WTC11 (cell line): ENCODE results near the gene RUNX2. TPM values are rescaled to one million over a fixed set of nuclear protein-coding genes. Genes with fewer than 3 reads are reported as not detected.

Experiments used
- ATAC-seq: fragments of 200-7000 bp; cut with Tn5 transposase; 2 replicates; pipeline ENCODE4 v1.10.0; 2021; ENCODE audit warnings: mild to moderate bottlenecking, moderate library complexity
- CTCF ChIA-PET: fragments of 300-600 bp; sonication (Branson Sonifier 250); formaldehyde crosslinking; loops from one replicate; lab custom pipeline; 2021; ENCODE audit warnings: antibody characterized with exemption; lab: Charles Lee
- POLR2A ChIA-PET: fragments of 350-600 bp; sonication (Branson Sonifier 250); formaldehyde crosslinking; loops from one replicate; lab custom pipeline; 2021; ENCODE audit warnings: antibody characterized with exemption; lab: Charles Lee
- DNase-seq: peaks from one replicate; pipeline ENCODE4 v3.0.0; 2021; ENCODE audit warnings: low spot score
- H3K27ac Mint-ChIP-seq: 2 replicates; pipeline ENCODE4 v1.8.0; 2021; ENCODE audit warnings: mixed read lengths
- H3K27me3 Mint-ChIP-seq: 2 replicates; pipeline ENCODE4 v1.8.0; 2021; ENCODE audit warnings: low read depth, mild to moderate bottlenecking, moderate library complexity, mixed read lengths
- H3K36me3 Mint-ChIP-seq: 2 replicates; pipeline ENCODE4 v1.8.0; 2021; ENCODE audit warnings: mixed read lengths
- H3K4me1 Mint-ChIP-seq: 2 replicates; pipeline ENCODE4 v1.8.0; 2022; ENCODE audit warnings: mixed read lengths
- H3K4me3 Mint-ChIP-seq: 2 replicates; pipeline ENCODE4 v1.8.0; 2021; ENCODE audit warnings: mild to moderate bottlenecking, moderate library complexity, mixed read lengths
- H3K9me3 Mint-ChIP-seq: 2 replicates; pipeline ENCODE4 v1.8.0; 2021; ENCODE audit warnings: mixed read lengths
- FOXJ3 ChIP-seq: sonication (generic); formaldehyde crosslinking; IDR thresholded peaks from 2 replicates; pipeline ENCODE4 v1.9.0; 2021; ENCODE audit warnings: missing genetic modification reagents, mild to moderate bottlenecking, borderline replicate concordance
- GTF2I ChIP-seq: fragments of 250-450 bp; sonication (Bioruptor Pico); conservative IDR thresholded peaks from 2 replicates; pipeline ENCODE4 v1.4.0; 2021; ENCODE audit warnings: mild to moderate bottlenecking
- HMGA2 ChIP-seq: fragments of 250-450 bp; sonication (Bioruptor Pico); IDR thresholded peaks from 2 replicates; pipeline ENCODE4 v1.4.0; 2021; ENCODE audit warnings: mild to moderate bottlenecking, moderate library complexity
- JUN ChIP-seq: sonication (generic); formaldehyde crosslinking; IDR thresholded peaks from 2 replicates; pipeline ENCODE4 v1.8.0; 2023; ENCODE audit warnings: mild to moderate bottlenecking, missing genetic modification reagents
- NFATC4 ChIP-seq: fragments of 250-450 bp; sonication (Bioruptor Pico); IDR thresholded peaks from 2 replicates; pipeline ENCODE4 v1.9.0; 2021; ENCODE audit warnings: mild to moderate bottlenecking
- NFE2L1 ChIP-seq: sonication (generic); formaldehyde crosslinking; IDR thresholded peaks from 2 replicates; pipeline ENCODE4 v1.8.1; 2023; ENCODE audit warnings: missing genetic modification reagents
- NR2C2 ChIP-seq: sonication (generic); formaldehyde crosslinking; IDR thresholded peaks from 2 replicates; pipeline ENCODE4 v1.8.0; 2022; ENCODE audit warnings: mild to moderate bottlenecking, missing genetic modification reagents
- OVOL2 ChIP-seq: fragments of 250-450 bp; sonication (Bioruptor Pico); IDR thresholded peaks from 2 replicates; pipeline ENCODE4 v1.9.0; 2021; ENCODE audit warnings: mild to moderate bottlenecking, borderline replicate concordance
- RORB ChIP-seq: fragments of 250-450 bp; sonication (Bioruptor Pico); IDR thresholded peaks from 2 replicates; pipeline ENCODE4 v1.9.0; 2021; ENCODE audit warnings: mild to moderate bottlenecking
- SMAD4 ChIP-seq: sonication (generic); formaldehyde crosslinking; IDR thresholded peaks from 2 replicates; pipeline ENCODE4 v1.8.0; 2022; ENCODE audit warnings: mild to moderate bottlenecking, missing genetic modification reagents
- TEAD4 ChIP-seq: sonication (generic); formaldehyde crosslinking; IDR thresholded peaks from 2 replicates; pipeline ENCODE4 v1.8.0; 2022; ENCODE audit warnings: mild to moderate bottlenecking, missing genetic modification reagents
- total RNA-seq: library from RNA; stranded (reverse); gene quantifications from 3 replicates; pipeline ENCODE4 v1.2.3, GENCODE V29; 2021
- TF ChIP-seq, protein P1 (sequence below): sonication (generic); formaldehyde crosslinking; IDR thresholded peaks from 2 replicates; pipeline ENCODE4 v1.8.0; 2022; ENCODE audit warnings: mild to moderate bottlenecking, missing genetic modification reagents
- TF ChIP-seq, protein P2 (sequence below): sonication (generic); formaldehyde crosslinking; IDR thresholded peaks from 2 replicates; pipeline ENCODE4 v1.8.1; 2023; ENCODE audit warnings: mild to moderate bottlenecking, moderate library complexity, missing genetic modification reagents
- TF ChIP-seq, protein P3 (sequence below): fragments of 200-600 bp; IDR thresholded peaks from 2 replicates; pipeline ENCODE4 v1.8.0; 2022; ENCODE audit warnings: antibody characterized with exemption
- TF ChIP-seq, protein P4 (sequence below): sonication (generic); formaldehyde crosslinking; IDR thresholded peaks from 2 replicates; pipeline ENCODE4 v1.8.0; 2022; ENCODE audit warnings: mild to moderate bottlenecking, missing genetic modification reagents
- TF ChIP-seq, protein P5 (sequence below): sonication (generic); formaldehyde crosslinking; IDR thresholded peaks from 2 replicates; pipeline ENCODE4 v1.8.1; 2023; ENCODE audit warnings: mild to moderate bottlenecking, missing genetic modification reagents, moderate library complexity
- TF ChIP-seq, protein P6 (sequence below): sonication (generic); formaldehyde crosslinking; IDR thresholded peaks from 2 replicates; pipeline ENCODE4 v1.8.0; 2022; ENCODE audit warnings: mild to moderate bottlenecking, missing genetic modification reagents
- TF ChIP-seq, protein P7 (sequence below): sonication (generic); formaldehyde crosslinking; IDR thresholded peaks from 2 replicates; pipeline ENCODE4 v1.8.1; 2022; ENCODE audit warnings: missing genetic modification reagents, borderline replicate concordance
- TF ChIP-seq, protein P8 (sequence below): fragments of 250-450 bp; sonication (Bioruptor Pico); IDR thresholded peaks from 2 replicates; pipeline ENCODE4 v2.1.2; 2022; ENCODE audit warnings: mild to moderate bottlenecking, moderate library complexity

Gene RUNX2
- total RNA-seq, 1 experiment from 2014 or later, result 0.28 TPM

DNA sequence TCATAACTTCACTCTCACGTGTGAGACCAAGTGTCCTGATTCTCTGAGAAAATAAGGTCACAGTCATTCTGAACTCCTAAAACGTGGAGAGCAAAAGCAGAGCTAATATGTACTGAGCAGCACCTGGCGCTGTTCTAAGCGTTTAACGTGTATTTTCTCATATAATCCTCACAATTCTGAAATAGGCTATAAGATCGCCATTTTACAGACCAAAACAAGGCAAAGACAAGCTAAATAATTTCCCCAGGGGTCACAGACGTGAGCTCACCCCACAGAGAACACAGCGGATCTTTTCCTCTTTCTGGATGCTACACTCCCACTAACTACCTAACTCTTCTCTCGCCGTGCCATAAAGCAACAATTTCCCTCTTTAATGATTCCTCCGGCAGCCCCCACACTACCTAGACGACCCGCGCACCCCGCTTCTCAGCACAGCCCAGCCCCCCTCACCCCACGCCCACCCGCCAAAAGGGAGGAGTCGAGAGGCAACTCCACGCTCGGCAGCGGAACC, 49.0 kb downstream of the RUNX2 start (continued):
- TF ChIP-seq, protein P1, sequence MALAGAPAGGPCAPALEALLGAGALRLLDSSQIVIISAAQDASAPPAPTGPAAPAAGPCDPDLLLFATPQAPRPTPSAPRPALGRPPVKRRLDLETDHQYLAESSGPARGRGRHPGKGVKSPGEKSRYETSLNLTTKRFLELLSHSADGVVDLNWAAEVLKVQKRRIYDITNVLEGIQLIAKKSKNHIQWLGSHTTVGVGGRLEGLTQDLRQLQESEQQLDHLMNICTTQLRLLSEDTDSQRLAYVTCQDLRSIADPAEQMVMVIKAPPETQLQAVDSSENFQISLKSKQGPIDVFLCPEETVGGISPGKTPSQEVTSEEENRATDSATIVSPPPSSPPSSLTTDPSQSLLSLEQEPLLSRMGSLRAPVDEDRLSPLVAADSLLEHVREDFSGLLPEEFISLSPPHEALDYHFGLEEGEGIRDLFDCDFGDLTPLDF (CRISPR knock-in tag), result no peak
- TF ChIP-seq, protein P2, sequence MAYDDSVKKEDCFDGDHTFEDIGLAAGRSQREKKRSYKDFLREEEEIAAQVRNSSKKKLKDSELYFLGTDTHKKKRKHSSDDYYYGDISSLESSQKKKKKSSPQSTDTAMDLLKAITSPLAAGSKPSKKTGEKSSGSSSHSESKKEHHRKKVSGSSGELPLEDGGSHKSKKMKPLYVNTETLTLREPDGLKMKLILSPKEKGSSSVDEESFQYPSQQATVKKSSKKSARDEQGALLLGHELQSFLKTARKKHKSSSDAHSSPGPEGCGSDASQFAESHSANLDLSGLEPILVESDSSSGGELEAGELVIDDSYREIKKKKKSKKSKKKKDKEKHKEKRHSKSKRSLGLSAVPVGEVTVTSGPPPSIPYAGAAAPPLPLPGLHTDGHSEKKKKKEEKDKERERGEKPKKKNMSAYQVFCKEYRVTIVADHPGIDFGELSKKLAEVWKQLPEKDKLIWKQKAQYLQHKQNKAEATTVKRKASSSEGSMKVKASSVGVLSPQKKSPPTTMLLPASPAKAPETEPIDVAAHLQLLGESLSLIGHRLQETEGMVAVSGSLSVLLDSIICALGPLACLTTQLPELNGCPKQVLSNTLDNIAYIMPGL, result no peak
- TF ChIP-seq, protein P3, sequence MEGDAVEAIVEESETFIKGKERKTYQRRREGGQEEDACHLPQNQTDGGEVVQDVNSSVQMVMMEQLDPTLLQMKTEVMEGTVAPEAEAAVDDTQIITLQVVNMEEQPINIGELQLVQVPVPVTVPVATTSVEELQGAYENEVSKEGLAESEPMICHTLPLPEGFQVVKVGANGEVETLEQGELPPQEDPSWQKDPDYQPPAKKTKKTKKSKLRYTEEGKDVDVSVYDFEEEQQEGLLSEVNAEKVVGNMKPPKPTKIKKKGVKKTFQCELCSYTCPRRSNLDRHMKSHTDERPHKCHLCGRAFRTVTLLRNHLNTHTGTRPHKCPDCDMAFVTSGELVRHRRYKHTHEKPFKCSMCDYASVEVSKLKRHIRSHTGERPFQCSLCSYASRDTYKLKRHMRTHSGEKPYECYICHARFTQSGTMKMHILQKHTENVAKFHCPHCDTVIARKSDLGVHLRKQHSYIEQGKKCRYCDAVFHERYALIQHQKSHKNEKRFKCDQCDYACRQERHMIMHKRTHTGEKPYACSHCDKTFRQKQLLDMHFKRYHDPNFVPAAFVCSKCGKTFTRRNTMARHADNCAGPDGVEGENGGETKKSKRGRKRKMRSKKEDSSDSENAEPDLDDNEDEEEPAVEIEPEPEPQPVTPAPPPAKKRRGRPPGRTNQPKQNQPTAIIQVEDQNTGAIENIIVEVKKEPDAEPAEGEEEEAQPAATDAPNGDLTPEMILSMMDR, result no peak
- TF ChIP-seq, protein P4, sequence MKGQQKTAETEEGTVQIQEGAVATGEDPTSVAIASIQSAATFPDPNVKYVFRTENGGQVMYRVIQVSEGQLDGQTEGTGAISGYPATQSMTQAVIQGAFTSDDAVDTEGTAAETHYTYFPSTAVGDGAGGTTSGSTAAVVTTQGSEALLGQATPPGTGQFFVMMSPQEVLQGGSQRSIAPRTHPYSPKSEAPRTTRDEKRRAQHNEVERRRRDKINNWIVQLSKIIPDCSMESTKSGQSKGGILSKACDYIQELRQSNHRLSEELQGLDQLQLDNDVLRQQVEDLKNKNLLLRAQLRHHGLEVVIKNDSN, result no peak
- TF ChIP-seq OVOL2 (CRISPR knock-in tag), result no peak
- TF ChIP-seq, protein P5, sequence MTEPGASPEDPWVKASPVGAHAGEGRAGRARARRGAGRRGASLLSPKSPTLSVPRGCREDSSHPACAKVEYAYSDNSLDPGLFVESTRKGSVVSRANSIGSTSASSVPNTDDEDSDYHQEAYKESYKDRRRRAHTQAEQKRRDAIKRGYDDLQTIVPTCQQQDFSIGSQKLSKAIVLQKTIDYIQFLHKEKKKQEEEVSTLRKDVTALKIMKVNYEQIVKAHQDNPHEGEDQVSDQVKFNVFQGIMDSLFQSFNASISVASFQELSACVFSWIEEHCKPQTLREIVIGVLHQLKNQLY (CRISPR knock-in tag), result no peak

DNA sequence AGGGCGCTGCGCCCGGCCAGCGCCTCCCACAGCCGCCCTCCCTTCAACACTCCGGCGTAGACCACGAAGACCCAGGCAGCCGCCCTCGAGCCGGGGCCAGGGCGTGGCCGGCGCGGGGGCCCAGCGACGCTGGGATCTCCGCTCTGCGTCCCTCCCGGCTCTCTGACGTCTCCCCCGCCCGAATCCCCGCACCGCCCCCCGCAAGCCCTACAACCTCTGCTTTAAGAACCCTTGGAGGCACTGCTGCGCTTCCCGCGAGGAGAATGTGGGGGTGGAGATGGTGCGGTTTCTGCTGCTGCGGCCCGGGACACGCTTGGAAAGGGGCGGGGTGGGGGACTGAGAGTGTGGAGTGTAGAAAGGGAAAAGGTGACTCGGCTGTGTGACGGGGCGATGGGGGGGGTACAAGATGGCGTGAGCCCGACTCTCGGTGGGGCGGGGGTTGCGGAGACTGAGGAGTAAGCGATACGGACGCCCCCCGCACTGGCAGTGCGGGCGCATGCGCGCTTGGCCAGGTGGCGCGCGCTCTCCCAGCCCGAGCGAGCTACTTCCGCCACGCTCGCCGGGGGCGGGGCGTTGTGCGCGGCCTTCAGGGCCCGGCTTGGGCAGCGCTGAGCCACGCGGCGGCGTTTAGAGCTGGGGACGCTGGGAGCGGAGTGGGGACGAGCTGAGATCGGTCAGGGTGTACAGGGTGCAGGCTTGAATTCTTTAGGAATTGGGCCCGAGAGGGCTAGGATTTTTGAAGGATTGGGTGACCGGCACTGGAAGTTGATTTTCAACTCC, 49.6 kb downstream of the RUNX2 start, which contains the start of gene SUPT3H:
SUPT3H (minus strand) TSS at position 381 of the 780 bp plus-strand sequence.
- ATAC-seq (peak; percentile 92), DNase-seq (peak; percentile 87)
- Mint-ChIP-seq H3K27ac (peak within 1 kb of the TSS; percentile 98), H3K4me1 (peaks cover 17% of the 10 kb centered on the region), H3K9me3 (no peaks in the 10 kb centered on the region), H3K4me3 (peak within 1 kb of the TSS; percentile 92), H3K27me3 (no peaks in the 10 kb centered on the region; the same call in 1 of the 2 replicates), H3K36me3 (no peaks in the 10 kb centered on the region)
- ChIA-PET POLR2A (interaction anchor here (0.6 to 1.1 kb wide), 3 partner anchors 11 to 150 kb away, joined by 3 to 5 read pairs (median 3); no protein-coding TSS in a partner anchor), CTCF (interaction anchor here (0.7 to 2.8 kb wide), 9 partner anchors 21 to 902 kb away, joined by 3 to 14 read pairs (median 4); no protein-coding TSS in a partner anchor)
- TF ChIP-seq TEAD4 (CRISPR knock-in tag) (no peak), GTF2I (CRISPR knock-in tag) (no peak), NFATC4 (CRISPR knock-in tag) (no peak), JUN (no peak), NFE2L1 (CRISPR knock-in tag) (peak; percentile 63; the same call in 1 of the 2 replicates), SMAD4 (no peak), FOXJ3 (CRISPR knock-in tag) (no peak), HMGA2 (no peak), NR2C2 (CRISPR knock-in tag) (no peak), OVOL2 (CRISPR knock-in tag) (no peak), RORB (CRISPR knock-in tag) (no peak)
- TF ChIP-seq, protein P1 (CRISPR knock-in tag), result 0 out of 2 replicates have a peak, but pooled peaks have one; percentile 19
- TF ChIP-seq, protein P6, sequence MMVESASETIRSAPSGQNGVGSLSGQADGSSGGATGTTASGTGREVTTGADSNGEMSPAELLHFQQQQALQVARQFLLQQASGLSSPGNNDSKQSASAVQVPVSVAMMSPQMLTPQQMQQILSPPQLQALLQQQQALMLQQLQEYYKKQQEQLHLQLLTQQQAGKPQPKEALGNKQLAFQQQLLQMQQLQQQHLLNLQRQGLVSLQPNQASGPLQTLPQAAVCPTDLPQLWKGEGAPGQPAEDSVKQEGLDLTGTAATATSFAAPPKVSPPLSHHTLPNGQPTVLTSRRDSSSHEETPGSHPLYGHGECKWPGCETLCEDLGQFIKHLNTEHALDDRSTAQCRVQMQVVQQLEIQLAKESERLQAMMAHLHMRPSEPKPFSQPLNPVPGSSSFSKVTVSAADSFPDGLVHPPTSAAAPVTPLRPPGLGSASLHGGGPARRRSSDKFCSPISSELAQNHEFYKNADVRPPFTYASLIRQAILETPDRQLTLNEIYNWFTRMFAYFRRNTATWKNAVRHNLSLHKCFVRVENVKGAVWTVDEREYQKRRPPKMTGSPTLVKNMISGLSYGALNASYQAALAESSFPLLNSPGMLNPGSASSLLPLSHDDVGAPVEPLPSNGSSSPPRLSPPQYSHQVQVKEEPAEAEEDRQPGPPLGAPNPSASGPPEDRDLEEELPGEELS (CRISPR knock-in tag), result peak; percentile 76
- TF ChIP-seq, protein P7, sequence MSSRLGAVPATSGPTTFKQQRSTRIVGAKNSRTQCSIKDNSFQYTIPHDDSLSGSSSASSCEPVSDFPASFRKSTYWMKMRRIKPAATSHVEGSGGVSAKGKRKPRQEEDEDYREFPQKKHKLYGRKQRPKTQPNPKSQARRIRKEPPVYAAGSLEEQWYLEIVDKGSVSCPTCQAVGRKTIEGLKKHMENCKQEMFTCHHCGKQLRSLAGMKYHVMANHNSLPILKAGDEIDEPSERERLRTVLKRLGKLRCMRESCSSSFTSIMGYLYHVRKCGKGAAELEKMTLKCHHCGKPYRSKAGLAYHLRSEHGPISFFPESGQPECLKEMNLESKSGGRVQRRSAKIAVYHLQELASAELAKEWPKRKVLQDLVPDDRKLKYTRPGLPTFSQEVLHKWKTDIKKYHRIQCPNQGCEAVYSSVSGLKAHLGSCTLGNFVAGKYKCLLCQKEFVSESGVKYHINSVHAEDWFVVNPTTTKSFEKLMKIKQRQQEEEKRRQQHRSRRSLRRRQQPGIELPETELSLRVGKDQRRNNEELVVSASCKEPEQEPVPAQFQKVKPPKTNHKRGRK (CRISPR knock-in tag), result no peak
- TF ChIP-seq, protein P8, sequence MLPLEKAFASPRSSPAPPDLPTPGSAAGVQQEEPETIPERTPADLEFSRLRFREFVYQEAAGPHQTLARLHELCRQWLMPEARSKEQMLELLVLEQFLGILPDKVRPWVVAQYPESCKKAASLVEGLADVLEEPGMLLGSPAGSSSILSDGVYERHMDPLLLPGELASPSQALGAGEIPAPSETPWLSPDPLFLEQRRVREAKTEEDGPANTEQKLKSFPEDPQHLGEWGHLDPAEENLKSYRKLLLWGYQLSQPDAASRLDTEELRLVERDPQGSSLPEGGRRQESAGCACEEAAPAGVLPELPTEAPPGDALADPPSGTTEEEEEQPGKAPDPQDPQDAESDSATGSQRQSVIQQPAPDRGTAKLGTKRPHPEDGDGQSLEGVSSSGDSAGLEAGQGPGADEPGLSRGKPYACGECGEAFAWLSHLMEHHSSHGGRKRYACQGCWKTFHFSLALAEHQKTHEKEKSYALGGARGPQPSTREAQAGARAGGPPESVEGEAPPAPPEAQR, result no peak
